PC-3 (cell line): ENCODE measurements around the gene CRY1.

Experiments
- EZH2 ChIP-seq: fragments of 300-600 bp; sonication (generic); IDR thresholded peaks from one replicate; pipeline ENCODE4 v1.6.1; 2017; ENCODE audit warnings: antibody characterized with exemption, mild to moderate bottlenecking, low read length; ENCODE audit not compliant: unreplicated experiment
- EZH2phosphoT487 ChIP-seq: fragments of 300-600 bp; sonication (generic); IDR thresholded peaks from 2 replicates; pipeline ENCODE4 v1.6.1; 2018; ENCODE audit warnings: mild to moderate bottlenecking, antibody characterized with exemption, low read length, borderline replicate concordance
- TF ChIP-seq, protein P1 (sequence below): fragments of 300-600 bp; sonication (generic); conservative IDR thresholded peaks from 2 replicates; pipeline ENCODE4 v1.5.1; 2017; ENCODE audit warnings: antibody characterized with exemption, low read depth, mild to moderate bottlenecking, low read length

DNA sequence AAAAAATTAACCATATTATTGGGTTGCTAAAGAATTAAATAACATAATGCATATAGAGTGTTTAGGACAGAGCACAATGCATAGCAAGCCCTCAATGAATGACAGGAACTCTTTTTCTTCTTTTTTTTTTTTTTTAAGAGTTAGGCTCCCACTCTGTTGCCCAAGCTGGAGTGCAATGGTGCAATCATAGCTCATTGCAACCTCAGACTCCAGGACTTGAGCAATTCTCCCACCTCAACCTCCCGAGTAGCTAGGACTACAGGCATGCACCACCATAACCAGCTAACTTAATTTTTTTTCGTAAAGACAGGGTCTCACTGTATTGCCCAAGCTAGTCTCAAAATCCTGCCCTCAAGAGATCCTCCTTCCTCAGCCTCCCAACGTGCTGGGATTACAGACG, 85.9 kb downstream of the CRY1 start:
- TF ChIP-seq, protein P1, sequence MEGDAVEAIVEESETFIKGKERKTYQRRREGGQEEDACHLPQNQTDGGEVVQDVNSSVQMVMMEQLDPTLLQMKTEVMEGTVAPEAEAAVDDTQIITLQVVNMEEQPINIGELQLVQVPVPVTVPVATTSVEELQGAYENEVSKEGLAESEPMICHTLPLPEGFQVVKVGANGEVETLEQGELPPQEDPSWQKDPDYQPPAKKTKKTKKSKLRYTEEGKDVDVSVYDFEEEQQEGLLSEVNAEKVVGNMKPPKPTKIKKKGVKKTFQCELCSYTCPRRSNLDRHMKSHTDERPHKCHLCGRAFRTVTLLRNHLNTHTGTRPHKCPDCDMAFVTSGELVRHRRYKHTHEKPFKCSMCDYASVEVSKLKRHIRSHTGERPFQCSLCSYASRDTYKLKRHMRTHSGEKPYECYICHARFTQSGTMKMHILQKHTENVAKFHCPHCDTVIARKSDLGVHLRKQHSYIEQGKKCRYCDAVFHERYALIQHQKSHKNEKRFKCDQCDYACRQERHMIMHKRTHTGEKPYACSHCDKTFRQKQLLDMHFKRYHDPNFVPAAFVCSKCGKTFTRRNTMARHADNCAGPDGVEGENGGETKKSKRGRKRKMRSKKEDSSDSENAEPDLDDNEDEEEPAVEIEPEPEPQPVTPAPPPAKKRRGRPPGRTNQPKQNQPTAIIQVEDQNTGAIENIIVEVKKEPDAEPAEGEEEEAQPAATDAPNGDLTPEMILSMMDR = no peak
- no peak for TF ChIP-seq EZH2
- TF ChIP-seq EZH2phosphoT487 = no peak
